Stomach (tissue), 4 donors: Measurements from ENCODE around the gene C4orf50.

Experiments
- CTCF ChIP-seq, 7 experiments: fragments of 450-650 bp in 4 of 7; fragments of 200-600 bp in 3 of 7; sonication (generic) in 3 of 7; IDR thresholded peaks; one replicate each; pipeline ENCODE4 v1.5.1; 2016 to 2019; ENCODE audit warnings: antibody characterized with exemption in 7 of 7, control low read depth in 2 of 7, mild to moderate bottlenecking in 1 of 7
- EP300 ChIP-seq: sonication (generic); formaldehyde crosslinking; IDR thresholded peaks from one replicate; pipeline ENCODE4 v1.6.1; 2017; ENCODE audit warnings: antibody characterized with exemption
- POLR2A ChIP-seq, 4 donors: fragments of 450-650 bp; IDR thresholded peaks; one replicate each; pipeline ENCODE4 v1.6.1; 2016; ENCODE audit warnings: antibody characterized with exemption in 4 of 4, control low read depth in 2 of 4, mild to moderate bottlenecking in 1 of 4, moderate library complexity in 1 of 4

- TF ChIP-seq POLR2A (IDR thresholded peaks at IDR 0.05), result no peak
- TF ChIP-seq CTCF (IDR thresholded peaks at IDR 0.05), result no peak
- TF ChIP-seq EP300, result no peak
These were observed 93.6 kb downstream of the C4orf50 start for GRCh38 chr4:5924461-5925125.
